Raji (cell line): Measurements from ENCODE around the gene MADD.

Experiments used
- POLR2A ChIP-seq: IDR thresholded peaks from 2 replicates; pipeline ENCODE4 v1.6.1; 2011; ENCODE audit warnings: low read depth, low read length, control low read depth; ENCODE audit not compliant: insufficient read depth

Gene MADD

GRCh38 chr11:47247502-47247901 is 22.4 kb upstream of the MADD start:
- TF ChIP-seq POLR2A = no peak

GRCh38 chr11:47248304-47248663 is 21.6 kb upstream of the MADD start:
- no peak for TF ChIP-seq POLR2A

GRCh38 chr11:47248664-47249377 is 21.1 kb upstream of the MADD start, which contains the start of gene ACP2:
Gene ACP2 (minus strand): TSS chr11:47248814. CDS start chr11:47248789, 25 bp downstream.
- peak; percentile 98 for TF ChIP-seq POLR2A

GRCh38 chr11:47249378-47249715 is 20.6 kb upstream of the MADD start:
- no peak for TF ChIP-seq POLR2A

- no peak for TF ChIP-seq POLR2A
These were observed 18.2 kb upstream of the MADD start for GRCh38 chr11:47251751-47252150.

GRCh38 chr11:47253660-47254059 is 16.3 kb upstream of the MADD start:
- no peak for TF ChIP-seq POLR2A

- no peak for TF ChIP-seq POLR2A
These were observed 15.5 kb upstream of the MADD start for GRCh38 chr11:47254386-47254785.

GRCh38 chr11:47256374-47256773 is 13.6 kb upstream of the MADD start:
- TF ChIP-seq POLR2A = no peak

GRCh38 chr11:47257177-47257516 is 12.8 kb upstream of the MADD start:
- no peak for TF ChIP-seq POLR2A

GRCh38 chr11:47257517-47258316 is 12.2 kb upstream of the MADD start, which contains the start of gene NR1H3:
Gene NR1H3 (plus strand): TSS chr11:47257996. CDS start chr11:47259217, 1,221 bp downstream.
- TF ChIP-seq POLR2A = no peak

- no peak for TF ChIP-seq POLR2A
These were observed 11.5 kb upstream of the MADD start for GRCh38 chr11:47258317-47258902.

GRCh38 chr11:47259232-47259977 is 10.5 kb upstream of the MADD start:
- no peak for TF ChIP-seq POLR2A

- TF ChIP-seq POLR2A = no peak
These were observed 9.6 kb upstream of the MADD start for GRCh38 chr11:47260366-47260765.

- TF ChIP-seq POLR2A = no peak
These were observed 8.6 kb upstream of the MADD start for GRCh38 chr11:47261291-47261800.

GRCh38 chr11:47264119-47264518 is 5.8 kb upstream of the MADD start:
- no peak for TF ChIP-seq POLR2A
